H1 (cell line): ENCODE measurements around the gene RRP12. TPM values are rescaled to one million over a fixed set of nuclear protein-coding genes. Genes with fewer than 3 reads are reported as not detected.

Source experiments
- CTCF ChIA-PET: fragments of 300-600 bp; sonication (Branson Sonifier 250); formaldehyde crosslinking; loops from one replicate; lab custom pipeline; 2021; ENCODE audit not compliant: partially characterized antibody; lab: Charles Lee
- POLR2A ChIA-PET: fragments of 300-600 bp; sonication (Branson Sonifier 250); formaldehyde crosslinking; loops from one replicate; lab custom pipeline; 2021; ENCODE audit warnings: inconsistent platforms; ENCODE audit not compliant: partially characterized antibody; lab: Charles Lee
- DNase-seq, 2 experiments: peaks; one replicate each; pipeline versions ENCODE4 v3.0.0 to v3.0.0-alpha.2; 2010 to 2022; ENCODE audit warnings: low spot score in 2 of 2, low read depth in 1 of 2, mixed read lengths in 1 of 2
- FAIRE-seq: peaks from 2 replicates; lab custom pipeline; 2011; peaks lifted over from hg19 to GRCh38; lab: Jason Lieb, UNC
- H2AFZ ChIP-seq: 2 replicates; pipeline ENCODE4 v1.8.1; 2012; ENCODE audit warnings: low read length, inconsistent platforms
- H2AK5ac ChIP-seq: 2 replicates; pipeline ENCODE4 v1.6.1; 2013; ENCODE audit warnings: low read depth, low read length
- H2BK120ac ChIP-seq: replicated peaks from 2 replicates; pipeline ENCODE3; 2013; ENCODE audit warnings: low read depth, low read length, inconsistent platforms
- H2BK12ac ChIP-seq: 2 replicates; pipeline ENCODE4 v1.6.1; 2013; ENCODE audit warnings: low read depth, low read length
- H2BK15ac ChIP-seq: 2 replicates; pipeline ENCODE4 v1.6.1; 2013; ENCODE audit warnings: low read length
- H2BK20ac ChIP-seq: 2 replicates; pipeline ENCODE4 v1.6.1; 2013; ENCODE audit warnings: low read length
- H2BK5ac ChIP-seq: 2 replicates; pipeline ENCODE4 v1.6.1; 2013; ENCODE audit warnings: low read depth, low read length
- H3K14ac ChIP-seq: 2 replicates; pipeline ENCODE4 v1.6.1; 2013; ENCODE audit warnings: inconsistent platforms; ENCODE audit not compliant: insufficient read length
- H3K18ac ChIP-seq: 2 replicates; pipeline ENCODE4 v1.6.1; 2013; ENCODE audit warnings: low read length; ENCODE audit errors: extremely low read depth
- H3K23ac ChIP-seq: 2 replicates; pipeline ENCODE4 v1.6.1; 2013; ENCODE audit warnings: inconsistent platforms; ENCODE audit not compliant: insufficient read length
- H3K23me2 ChIP-seq: 2 replicates; pipeline ENCODE4 v1.6.1; 2013; ENCODE audit warnings: low read depth, low read length
- H3K27ac ChIP-seq: 2 replicates; pipeline ENCODE4 v1.6.1; 2011; ENCODE audit warnings: low read depth, low read length, inconsistent platforms
- H3K27me3 ChIP-seq, 4 experiments: replicated peaks in 1 of 4; 1 replicate in 1 of 4; 2 replicates in 3 of 4; pipeline versions ENCODE4 v1.6.1 to v1.8.1; 2011 to 2013; ENCODE audit warnings: low read length in 3 of 4, mild to moderate bottlenecking in 3 of 4, inconsistent platforms in 2 of 4, mixed read lengths in 2 of 4, moderate library complexity in 1 of 4; ENCODE audit not compliant: control insufficient read depth in 3 of 4, insufficient read depth in 3 of 4; ENCODE audit errors: extremely low read depth in 1 of 4
- H3K36me3 ChIP-seq, 4 experiments: 2 replicates each; pipeline versions ENCODE4 v1.6.1 to v1.8.1; 2011 to 2013; ENCODE audit warnings: mild to moderate bottlenecking in 4 of 4, low read length in 3 of 4, moderate library complexity in 2 of 4, control low read depth in 1 of 4, inconsistent platforms in 1 of 4; ENCODE audit not compliant: insufficient read depth in 4 of 4, control insufficient read depth in 2 of 4
- H3K4ac ChIP-seq: replicated peaks from 2 replicates; pipeline ENCODE3; 2013; ENCODE audit warnings: low read length, low read depth, mixed read lengths, inconsistent platforms; ENCODE audit not compliant: insufficient read length
- H3K4me1 ChIP-seq, 4 experiments: replicated peaks in 1 of 4; 1 replicate in 1 of 4; 2 replicates in 3 of 4; pipeline versions ENCODE4 v1.6.1 to v1.8.1; 2011 to 2013; ENCODE audit warnings: low read length in 3 of 4, inconsistent platforms in 2 of 4, mixed read lengths in 1 of 4; ENCODE audit not compliant: insufficient read depth in 4 of 4, control insufficient read depth in 3 of 4
- H3K4me2 ChIP-seq, 2 experiments: 2 replicates each; pipeline versions ENCODE4 v1.6.1 to v1.8.1; 2011 to 2013; ENCODE audit warnings: low read depth in 2 of 2, low read length in 2 of 2, control low read depth in 1 of 2, inconsistent platforms in 1 of 2, mild to moderate bottlenecking in 1 of 2; ENCODE audit not compliant: insufficient read depth in 1 of 2
- H3K4me3 ChIP-seq, 4 experiments: fragments of 200-600, 300-600 bp in 1 of 4; sonication (generic), shearing (Covaris generic), sonication (Bioruptor Twin) in 1 of 4; 2 replicates each; pipeline versions ENCODE4 v1.5.1 to v1.8.1; 2011 to 2016; ENCODE audit warnings: low read length in 4 of 4, low read depth in 3 of 4, control low read depth in 2 of 4, inconsistent platforms in 2 of 4, mild to moderate bottlenecking in 2 of 4, mixed read lengths in 1 of 4, moderate library complexity in 1 of 4; ENCODE audit not compliant: insufficient read depth in 2 of 4; ENCODE audit errors: extremely low read depth in 1 of 4
- H3K56ac ChIP-seq: replicated peaks from 2 replicates; pipeline ENCODE3; 2013; ENCODE audit warnings: low read depth, mild to moderate bottlenecking, mixed read lengths, low read length, inconsistent platforms; ENCODE audit not compliant: insufficient read length
- H3K79me1 ChIP-seq: 2 replicates; pipeline ENCODE4 v1.6.1; 2013; ENCODE audit warnings: low read depth, low read length, control low read depth
- H3K79me2 ChIP-seq, 2 experiments: 2 replicates each; pipeline versions ENCODE4 v1.6.1 to v1.8.1; 2012 to 2013; ENCODE audit warnings: low read length in 2 of 2, mild to moderate bottlenecking in 2 of 2, inconsistent platforms in 1 of 2; ENCODE audit not compliant: insufficient read depth in 2 of 2, control insufficient read depth in 1 of 2
- H3K9ac ChIP-seq, 4 experiments: replicated peaks in 1 of 4; 1 replicate in 1 of 4; 2 replicates in 3 of 4; pipeline versions ENCODE4 v1.6.1 to v1.8.1; 2011 to 2013; ENCODE audit warnings: low read depth in 3 of 4, low read length in 3 of 4, control low read depth in 2 of 4, mild to moderate bottlenecking in 2 of 4, moderate library complexity in 2 of 4, inconsistent platforms in 1 of 4; ENCODE audit errors: extremely low read depth in 1 of 4
- H3K9me3 ChIP-seq, 2 experiments: 2 replicates each; pipeline versions ENCODE4 v1.6.1 to v1.8.1; 2012 to 2013; ENCODE audit warnings: mild to moderate bottlenecking in 2 of 2, moderate library complexity in 2 of 2, control low read depth in 1 of 2, inconsistent platforms in 1 of 2, low read depth in 1 of 2, low read length in 1 of 2, mixed read lengths in 1 of 2; ENCODE audit not compliant: insufficient read depth in 2 of 2
- H4K20me1 ChIP-seq, 2 experiments: replicated peaks in 1 of 2; 2 replicates each; pipeline versions ENCODE3 to v1.8.1; 2011 to 2013; ENCODE audit warnings: inconsistent platforms in 2 of 2, low read length in 2 of 2, mild to moderate bottlenecking in 1 of 2; ENCODE audit not compliant: insufficient read depth in 2 of 2, control insufficient read depth in 1 of 2
- H4K5ac ChIP-seq: 2 replicates; pipeline ENCODE4 v1.6.1; 2013; ENCODE audit warnings: low read length, low read depth, mixed read lengths, inconsistent platforms; ENCODE audit not compliant: insufficient read length
- H4K8ac ChIP-seq: 2 replicates; pipeline ENCODE4 v1.8.0; 2013; ENCODE audit warnings: mild to moderate bottlenecking, moderate library complexity, low read length, inconsistent platforms; ENCODE audit not compliant: insufficient read depth; ENCODE audit errors: extremely low read depth
- H4K91ac ChIP-seq: replicated peaks from 2 replicates; pipeline ENCODE3; 2013; ENCODE audit warnings: low read length, mixed read lengths, inconsistent platforms; ENCODE audit not compliant: insufficient read length
- MAFK ChIP-seq: IDR thresholded peaks from 2 replicates; pipeline ENCODE4 v1.6.1; 2012; ENCODE audit warnings: low read depth, mild to moderate bottlenecking, improper control_type of control experiment, low read length
- RFX5 ChIP-seq: IDR thresholded peaks from 2 replicates; pipeline ENCODE4 v1.6.1; 2011; ENCODE audit warnings: low read depth, low read length, improper control_type of control experiment, borderline replicate concordance
- SIX5 ChIP-seq: IDR thresholded peaks from 2 replicates; pipeline ENCODE4 v1.6.1; 2011; ENCODE audit warnings: mild to moderate bottlenecking, low read depth, low read length
- SRF ChIP-seq: IDR thresholded peaks from 2 replicates; pipeline ENCODE4 v1.6.1; 2011; ENCODE audit warnings: mild to moderate bottlenecking, low read depth, low read length, moderate library complexity
- SUZ12 ChIP-seq: fragments of 200-600 bp; sonication (generic); IDR thresholded peaks from 2 replicates; pipeline ENCODE4 v1.6.1; 2012; ENCODE audit warnings: mild to moderate bottlenecking, inconsistent platforms, low read length, moderate library complexity, mixed read lengths
- WGBS, 2 experiments: shearing (Covaris generic) in 1 of 2; methylation state at CpG; one replicate each; pipeline versions ENCODE4 v1.1.6 to v1.1.7; 2013 to 2015; ENCODE audit warnings: low lambda C conversion rate in 2 of 2, mixed read lengths in 2 of 2, inconsistent platforms in 1 of 2, low coverage in 1 of 2, missing lambda C conversion rate in 1 of 2; ENCODE audit not compliant: insufficient replicate concordance in 2 of 2, insufficient coverage in 1 of 2, insufficient read length in 1 of 2; ENCODE audit errors: extremely low coverage in 1 of 2, missing lambda C conversion rate in 1 of 2; 5-methylcytosine and 5-hydroxymethylcytosine counted together
- polyA plus RNA-seq, 7 experiments: library from polyadenylated mRNA; depleted of rRNA in 3 of 7; stranded (reverse) in 5 of 7; unstranded in 2 of 7; fragments of >200 nt in 5 of 7; fragments of 200-250 nt in 2 of 7; gene quantifications; 1 replicate in 5 of 7; 2 replicates in 1 of 7; 4 replicates in 1 of 7; pipeline versions ENCODE4 v1.2.1 to v1.2.3, GENCODE V29; 2011 to 2013; ENCODE audit warnings: missing spikeins in 2 of 7, mixed read lengths in 2 of 7
- total RNA-seq: library from RNA; stranded (reverse); fragmentation: NEBNext Ultra II Directional; extraction: Animal tissue kit (Norgen Biotek cat#: 25700); gene quantifications from 2 replicates; pipeline ENCODE4 v1.2.1, GENCODE V29; 2021

Gene RRP12
- total and polyA plus RNA-seq, 2 of the 8 experiments (the other 6 are each of a cell fraction or from before 2014, with no cell fraction given), result 21.0 to 65.8 TPM

DNA sequence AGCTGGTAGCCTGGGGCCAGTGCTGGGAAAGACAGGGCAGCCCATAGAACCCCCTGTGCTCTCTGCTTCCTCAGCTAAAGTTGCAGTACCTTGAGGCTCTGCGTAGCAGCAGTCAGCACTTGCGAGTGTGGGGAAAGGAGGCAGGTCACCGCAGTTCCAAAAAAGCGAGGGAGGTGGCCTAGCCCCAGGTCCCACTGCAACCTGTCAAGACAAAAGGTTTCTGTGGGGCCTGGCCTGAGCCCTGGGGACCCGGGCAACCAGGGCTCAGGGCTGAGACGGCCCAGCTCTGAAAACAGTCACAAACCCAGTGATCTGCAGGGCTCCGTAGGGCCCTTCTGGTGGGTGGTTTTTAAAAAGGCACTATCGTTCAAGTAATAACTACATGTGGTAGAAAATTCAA is 19.5 kb downstream of the RRP12 start:
- H2BK15ac ChIP-seq, result no peak overlapping the region
- no peak overlapping the region for H2AFZ ChIP-seq
- ChIA-PET POLR2A (interaction anchor here (1.2 to 3.3 kb wide), 3 partner anchors 19 to 46 kb away, joined by 4 to 10 read pairs (median 4); partner anchors contain the start of gene RRP12), CTCF (interaction anchor here (1.2 kb wide), 1 partner anchor 26 kb away, joined by 3 read pairs; no protein-coding TSS in a partner anchor)
- H4K91ac ChIP-seq, result no peak overlapping the region
- H2BK12ac ChIP-seq, result no peak overlapping the region
- no peak overlapping the region for H3K4me3 ChIP-seq
- FAIRE-seq, result no peak
- no peaks in the 10 kb centered on the region for H3K79me1 ChIP-seq
- H4K5ac ChIP-seq, result no peak overlapping the region
- no peak overlapping the region for H3K18ac ChIP-seq
- H2BK5ac ChIP-seq, result no peak overlapping the region
- H3K4me1 ChIP-seq, result no peaks in the 10 kb centered on the region
- no peak overlapping the region for H3K56ac ChIP-seq
- H3K4me2 ChIP-seq, result no peak overlapping the region
- no peak overlapping the region for H2AK5ac ChIP-seq
- H3K14ac ChIP-seq, result no peak overlapping the region
- no peaks in the 10 kb centered on the region for H3K9me3 ChIP-seq
- no peak overlapping the region for H3K23ac ChIP-seq
- peaks cover 2 to 47% (median 40%) of the 10 kb centered on the region in 4 experiments; a peak in 7 of 8 replicates for H3K36me3 ChIP-seq
- DNase-seq, result no peak
- H3K27ac ChIP-seq, result no peak overlapping the region
- H4K8ac ChIP-seq, result no peak overlapping the region
- H3K27me3 ChIP-seq, result no peaks in the 10 kb centered on the region
- no peaks in the 10 kb centered on the region for H3K79me2 ChIP-seq
- H2BK120ac ChIP-seq, result no peak overlapping the region
- H3K9ac ChIP-seq, result no peak overlapping the region
- WGBS, 2 experiments, result 85% methylated on average over 8 of the region's 8 CpGs; no CpG with 5 or more reads in 1 of the 2 experiments
- peaks cover 0 to 3% of the 10 kb centered on the region in 2 experiments for H4K20me1 ChIP-seq
- no peaks in the 10 kb centered on the region for H3K23me2 ChIP-seq
- no peak overlapping the region for H3K4ac ChIP-seq
- H2BK20ac ChIP-seq, result no peak overlapping the region
- TF ChIP-seq RFX5 (no peak), SUZ12 (no peak), MAFK (no peak), SRF (no peak), SIX5 (no peak)
